T-helper 1 cell (primary cell): Measurements from ENCODE around the gene ATP6V0C.

Experiments used
- DNase-seq, 5 donors: peaks; one replicate each; pipeline ENCODE4 v3.0.0-alpha.2; 2012 to 2020

ATP6V0C gene

DNA sequence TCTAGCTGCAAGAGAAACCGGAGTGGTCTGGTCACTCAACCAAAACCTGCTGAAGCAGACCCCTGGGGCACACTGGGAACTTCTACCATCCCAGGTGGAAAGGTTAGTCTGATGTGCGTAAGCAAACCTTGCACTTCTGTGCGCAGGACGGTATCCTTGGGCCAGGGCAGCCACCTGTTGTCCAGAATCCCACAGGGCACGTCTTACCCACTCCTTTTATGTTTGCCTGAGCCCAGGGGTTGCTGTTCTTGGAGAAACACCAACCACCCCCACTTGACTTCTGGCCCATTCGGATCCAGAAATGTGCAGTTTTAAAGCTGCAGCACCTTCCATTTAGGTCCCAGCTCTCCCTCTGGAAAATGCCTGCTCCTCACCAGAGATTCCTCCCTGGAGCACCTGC, 20.1 kb upstream of the ATP6V0C start:
- no peak for DNase-seq

DNA sequence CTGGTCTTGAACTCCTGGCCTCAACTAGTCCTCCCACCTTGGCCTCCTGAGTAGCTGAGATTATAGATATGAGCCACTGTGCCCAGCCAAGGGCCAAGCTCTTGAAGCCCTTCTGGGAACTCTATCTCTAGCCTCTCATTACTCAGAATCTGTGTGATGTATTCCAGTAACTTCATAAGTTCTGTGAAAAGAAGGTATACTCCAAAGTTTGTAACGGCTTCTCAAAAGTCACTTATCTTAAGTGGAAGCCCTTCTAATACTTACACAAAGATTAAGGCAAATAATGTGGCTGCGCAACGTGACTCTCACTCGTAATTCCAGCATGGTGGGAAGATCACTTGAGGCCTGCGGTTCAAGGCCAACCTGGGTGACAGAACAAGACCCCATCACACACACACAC, 19.1 kb upstream of the ATP6V0C start:
- no peak for DNase-seq

DNA sequence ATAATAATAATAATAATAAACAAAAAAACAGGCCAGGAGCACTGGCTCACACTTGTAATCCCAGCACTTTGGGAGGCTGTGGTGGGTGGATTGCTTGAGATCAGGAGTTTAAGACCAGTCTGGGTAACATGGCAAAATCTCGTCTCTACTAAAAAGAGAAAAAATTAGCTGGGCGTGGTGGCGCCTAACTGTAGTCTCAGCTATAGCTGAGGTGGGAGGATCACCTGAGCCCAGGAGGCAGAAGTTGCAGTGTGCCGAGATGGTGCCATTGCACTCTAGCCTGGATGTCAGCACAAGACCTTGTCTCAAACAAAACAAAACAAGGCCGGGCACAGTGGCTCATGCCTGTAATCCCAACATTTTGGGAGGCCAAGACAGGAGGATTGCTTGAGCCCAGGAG, 18.7 kb upstream of the ATP6V0C start:
- DNase-seq: no peak

DNA sequence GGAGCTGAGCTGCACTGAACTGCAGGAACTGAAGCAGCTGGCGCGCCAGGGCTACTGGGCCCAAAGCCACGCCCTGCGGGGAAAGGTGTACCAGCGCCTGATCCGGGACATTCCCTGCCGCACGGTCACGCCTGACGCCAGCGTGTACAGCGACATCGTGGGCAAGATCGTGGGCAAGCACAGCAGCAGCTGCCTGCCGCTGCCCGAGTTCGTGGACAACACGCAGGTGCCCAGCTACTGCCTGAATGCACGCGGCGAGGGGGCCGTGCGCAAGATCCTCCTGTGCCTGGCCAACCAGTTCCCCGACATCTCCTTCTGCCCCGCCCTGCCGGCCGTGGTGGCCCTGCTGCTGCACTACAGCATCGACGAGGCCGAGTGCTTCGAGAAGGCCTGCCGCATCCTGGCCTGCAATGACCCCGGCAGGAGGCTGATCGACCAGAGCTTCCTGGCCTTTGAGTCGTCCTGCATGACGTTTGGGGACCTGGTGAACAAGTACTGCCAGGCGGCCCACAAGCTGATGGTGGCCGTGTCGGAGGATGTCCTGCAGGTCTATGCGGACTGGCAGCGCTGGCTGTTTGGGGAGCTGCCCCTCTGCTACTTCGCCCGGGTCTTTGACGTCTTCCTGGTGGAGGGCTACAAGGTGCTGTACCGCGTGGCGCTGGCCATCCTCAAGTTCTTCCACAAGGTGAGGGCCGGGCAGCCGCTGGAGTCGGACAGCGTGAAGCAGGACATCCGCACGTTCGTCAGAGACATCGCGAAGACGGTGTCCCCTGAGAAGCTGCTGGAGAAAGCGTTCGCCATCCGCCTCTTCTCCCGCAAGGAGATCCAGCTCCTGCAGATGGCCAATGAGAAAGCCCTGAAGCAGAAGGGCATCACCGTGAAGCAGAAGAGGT, 17.3 kb upstream of the ATP6V0C start:
- no peak for DNase-seq

DNA sequence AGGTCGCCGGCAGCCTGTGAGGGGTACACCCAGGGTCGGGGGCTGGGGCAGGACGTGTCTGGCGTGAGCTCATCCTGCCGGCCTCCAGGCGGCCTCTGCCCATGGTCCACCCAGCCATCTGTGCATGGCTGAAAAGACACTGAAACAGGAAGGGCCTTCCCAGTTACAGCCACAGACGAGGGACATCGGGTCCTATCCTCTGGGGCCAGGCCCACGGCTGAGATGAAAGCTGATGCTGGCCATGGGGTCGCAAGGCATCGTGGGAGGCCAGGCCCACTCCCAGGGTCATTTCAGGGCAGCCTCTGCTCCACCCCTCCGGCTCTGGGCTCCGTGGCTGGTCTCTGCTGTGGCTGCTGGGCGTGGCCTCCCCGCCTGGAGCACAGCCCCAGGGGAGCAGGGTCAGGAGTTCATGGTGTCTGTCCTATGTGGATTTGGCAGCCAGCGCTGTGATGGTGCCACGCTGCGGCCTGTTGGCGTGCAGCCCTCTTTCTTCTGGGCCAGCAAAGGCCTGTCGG, 16.6 kb upstream of the ATP6V0C start:
- no peak for DNase-seq

DNA sequence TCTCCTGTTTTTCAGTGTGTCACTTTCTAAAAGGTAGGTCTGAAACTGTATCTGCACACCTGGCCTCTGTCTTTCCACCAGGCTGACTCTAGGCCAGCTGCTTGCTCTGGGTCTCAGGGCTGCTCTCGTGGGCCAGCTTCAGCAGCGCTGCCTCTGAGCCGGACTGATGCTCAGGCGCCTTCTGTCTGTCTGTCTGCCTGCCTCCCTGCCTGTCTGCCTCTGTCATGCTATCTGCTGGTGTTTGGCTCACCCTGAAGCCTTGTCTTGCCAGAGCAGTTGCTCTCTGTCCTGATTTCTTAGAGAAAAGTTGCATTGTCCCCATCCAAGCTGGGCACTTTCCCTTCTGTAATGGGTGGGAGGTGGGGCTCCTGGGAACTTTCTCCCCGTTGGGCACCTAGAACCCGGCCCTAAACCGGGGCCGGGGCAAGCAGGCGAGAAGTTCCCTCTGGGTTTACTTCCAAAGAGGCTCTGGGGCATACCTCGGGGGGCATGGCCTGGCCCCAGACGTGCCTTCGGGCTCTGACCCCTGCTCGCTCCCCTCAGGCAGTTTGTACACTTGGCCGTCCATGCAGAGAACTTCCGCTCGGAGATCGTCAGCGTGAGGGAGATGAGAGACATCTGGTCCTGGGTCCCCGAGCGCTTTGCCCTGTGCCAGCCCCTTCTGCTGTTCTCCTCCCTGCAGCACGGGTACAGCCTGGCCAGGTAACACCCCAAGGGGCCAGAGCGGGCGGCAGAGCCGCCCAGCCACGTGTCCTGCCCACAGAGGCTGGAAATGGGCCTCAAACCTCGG, 15.9 kb upstream of the ATP6V0C start:
- no peak for DNase-seq

DNA sequence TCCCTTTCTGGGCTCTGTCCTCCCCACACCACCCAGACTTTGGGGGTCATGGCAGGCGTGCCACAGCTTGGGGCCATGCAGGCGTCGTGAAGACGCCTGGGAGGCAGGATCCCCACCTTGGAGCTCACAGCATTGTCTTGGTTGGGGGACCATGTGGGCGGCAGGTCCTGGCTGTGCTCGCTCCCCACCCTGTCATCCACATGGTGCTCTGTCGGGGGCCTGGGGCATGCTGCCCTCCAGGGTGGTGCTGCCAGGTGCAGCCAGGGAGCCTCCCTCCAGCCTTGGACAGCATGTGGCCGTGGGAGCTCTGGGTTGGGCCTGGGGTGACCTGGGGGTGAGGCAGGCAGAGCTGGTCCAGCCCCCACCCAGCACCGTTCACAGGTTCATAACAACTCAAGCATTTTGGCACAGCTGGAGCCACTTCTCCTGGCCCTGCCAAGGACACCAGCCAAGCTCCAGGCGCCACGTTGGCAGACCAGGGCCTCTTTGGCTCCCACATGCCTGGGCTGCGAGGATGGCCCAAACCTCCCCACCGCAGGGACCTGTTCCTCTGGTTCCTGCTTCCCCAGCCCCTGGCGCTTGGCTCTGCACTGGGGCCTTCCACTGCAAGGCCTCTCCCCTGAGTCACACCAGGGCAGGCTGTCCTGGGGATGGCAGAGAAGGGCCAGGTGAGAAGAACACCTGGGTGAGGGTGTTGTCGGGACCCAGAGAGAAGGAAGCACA, 15.1 kb upstream of the ATP6V0C start:
- DNase-seq: no peak

DNA sequence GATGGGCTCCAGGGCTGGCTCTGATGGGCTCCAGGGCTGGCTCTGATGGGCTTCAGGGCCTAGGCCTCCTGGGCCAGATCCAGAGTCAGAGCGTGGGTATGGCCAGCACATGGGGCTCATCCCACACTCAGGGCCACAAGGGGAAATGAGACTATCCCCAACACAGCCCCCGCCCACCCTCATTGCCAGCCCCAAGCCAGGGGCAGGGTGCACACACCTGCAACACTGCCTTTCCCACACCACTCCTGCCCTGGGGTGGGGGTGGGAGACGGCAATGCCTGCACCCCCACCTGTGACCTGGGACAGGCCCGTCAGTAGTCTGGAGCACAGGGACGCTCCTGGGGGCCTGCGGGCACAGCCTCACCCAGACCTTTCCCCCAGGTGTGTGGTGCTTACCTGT, 14.3 kb upstream of the ATP6V0C start:
- DNase-seq: no peak

DNA sequence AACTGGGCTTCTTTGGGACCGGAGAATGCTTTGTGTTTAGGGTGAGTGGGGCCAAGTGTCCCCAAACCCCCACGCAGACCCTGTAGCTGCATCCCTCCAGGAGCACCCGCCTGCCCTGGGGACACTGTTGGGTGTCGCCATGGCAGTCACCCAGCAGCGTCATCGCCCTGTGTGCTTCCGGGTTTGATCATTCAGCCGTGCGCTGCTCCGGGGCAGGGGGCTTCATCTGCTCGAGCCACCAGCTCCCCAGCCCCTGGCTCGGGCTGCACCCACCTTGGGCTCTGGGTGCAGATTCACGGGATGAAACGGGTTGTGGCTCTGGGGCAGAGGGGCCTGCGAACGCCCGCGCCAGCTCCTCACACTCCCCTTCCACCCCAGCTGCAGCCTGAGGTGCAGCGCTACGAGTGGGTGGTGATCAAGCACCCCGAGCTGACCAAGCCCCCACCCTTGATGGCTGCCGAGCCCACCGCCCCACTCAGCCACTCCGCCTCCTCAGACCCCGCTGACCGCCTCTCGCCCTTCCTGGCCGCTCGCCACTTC, 13.8 kb upstream of the ATP6V0C start:
- DNase-seq: no peak

DNA sequence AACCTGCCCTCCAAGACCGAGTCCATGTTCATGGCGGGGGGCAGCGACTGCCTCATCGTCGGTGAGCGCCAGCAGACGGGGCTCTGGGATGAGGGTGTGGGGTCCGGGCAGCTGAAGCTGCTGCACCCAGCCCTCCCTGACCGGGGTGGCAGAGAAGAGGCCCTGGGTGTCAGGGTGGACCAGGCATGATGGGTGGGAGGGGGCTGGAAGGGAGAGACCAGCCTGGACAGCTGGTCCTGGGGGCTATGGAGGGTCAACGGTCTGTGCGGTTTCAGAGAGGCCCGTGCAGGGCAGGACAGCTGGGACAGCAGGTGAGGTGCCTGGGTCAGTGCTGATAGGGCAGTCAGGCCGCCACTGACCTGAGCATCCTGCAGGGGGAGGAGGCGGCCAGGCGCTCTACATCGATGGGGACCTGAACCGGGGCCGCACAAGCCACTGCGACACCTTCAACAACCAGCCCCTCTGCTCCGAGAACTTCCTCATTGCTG, 13.3 kb upstream of the ATP6V0C start:
- no peak for DNase-seq

DNA sequence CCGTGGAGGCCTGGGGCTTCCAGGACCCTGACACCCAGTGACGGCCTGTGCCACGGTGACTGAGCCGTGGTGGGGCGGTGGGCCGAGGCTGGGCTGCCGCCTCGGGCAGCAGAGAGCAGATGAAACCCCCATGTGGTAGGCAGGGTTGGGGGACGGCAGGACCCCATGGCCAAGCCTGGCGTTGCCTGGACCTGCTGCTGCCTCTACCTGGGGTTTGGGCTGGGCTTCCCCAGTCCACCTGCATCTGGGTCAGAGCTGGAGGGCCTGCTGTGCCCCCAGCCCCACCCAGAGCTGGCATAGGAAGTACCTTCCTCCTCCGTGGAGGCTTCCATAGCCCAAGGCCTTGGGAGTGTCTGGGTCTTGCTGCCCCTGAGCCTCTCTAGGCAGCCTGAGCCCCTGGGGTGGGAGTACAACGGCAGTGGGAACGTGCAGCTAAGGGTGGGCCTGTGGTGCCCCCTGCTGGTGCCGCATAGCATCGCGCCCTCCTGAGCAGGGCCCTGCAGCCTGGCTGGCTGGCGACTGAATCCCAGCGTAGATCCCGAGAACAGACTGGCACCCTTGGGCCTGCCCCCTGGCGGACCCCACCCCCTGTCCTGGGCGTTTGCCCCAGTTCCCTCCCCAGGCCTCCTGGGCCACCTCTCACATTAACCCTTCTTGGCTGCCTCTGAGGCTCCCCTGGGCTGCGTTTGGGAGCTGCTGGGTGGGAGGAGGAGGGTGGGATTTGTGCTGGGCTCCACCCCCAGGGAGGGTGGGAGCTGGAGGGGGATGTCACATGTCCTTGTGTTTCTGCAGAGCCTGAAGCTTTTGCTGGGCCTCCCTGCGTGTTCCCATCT, 12.6 kb upstream of the ATP6V0C start:
- DNase-seq: peak; percentile 52 to 76 (median 71)

DNA sequence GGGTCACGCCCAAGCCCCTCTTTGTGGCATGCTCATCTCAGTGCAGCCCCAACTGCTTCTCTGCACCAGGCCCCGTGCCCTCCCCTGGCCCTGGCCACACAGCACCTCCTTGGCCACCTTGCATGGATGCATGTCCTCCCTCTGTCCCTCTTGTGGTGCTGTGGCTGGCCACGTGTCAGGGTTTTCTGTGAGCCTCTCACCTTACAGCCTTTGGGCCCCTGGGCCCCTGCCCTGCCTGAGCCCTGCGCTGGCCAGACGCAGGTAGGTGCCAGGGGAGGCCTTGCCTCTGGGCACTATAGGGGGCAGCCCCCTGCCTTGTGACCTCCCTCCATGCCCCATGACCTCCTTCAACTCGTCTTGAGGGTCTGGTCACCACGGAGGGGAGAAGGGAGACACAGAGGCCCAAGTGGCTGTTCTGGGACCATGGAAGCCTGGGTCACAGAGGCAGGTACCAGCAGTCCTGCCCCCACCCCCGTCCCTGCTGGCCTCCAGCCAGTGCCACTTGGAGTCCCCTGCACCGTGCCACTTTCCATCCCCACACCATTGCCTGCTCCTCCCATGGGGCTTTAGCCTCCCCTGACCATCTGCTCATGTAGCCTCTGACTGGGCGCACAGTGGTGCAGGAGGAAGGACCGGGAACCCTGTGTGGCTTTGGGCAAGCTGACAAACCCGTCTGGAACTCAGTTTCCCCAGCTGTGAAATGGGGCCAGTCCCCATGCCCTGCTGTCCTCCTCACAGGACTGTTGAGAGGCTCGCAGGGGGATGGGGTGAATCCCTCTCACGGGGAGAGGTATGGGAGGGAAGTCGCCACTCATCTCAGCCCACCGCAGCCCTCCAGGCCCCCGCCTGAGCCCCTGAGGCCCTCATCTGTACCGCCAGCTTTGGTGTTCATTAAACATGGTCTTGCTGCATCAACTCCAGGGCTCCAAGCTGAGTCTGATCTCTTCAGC, 11.5 kb upstream of the ATP6V0C start:
- DNase-seq: no peak

DNA sequence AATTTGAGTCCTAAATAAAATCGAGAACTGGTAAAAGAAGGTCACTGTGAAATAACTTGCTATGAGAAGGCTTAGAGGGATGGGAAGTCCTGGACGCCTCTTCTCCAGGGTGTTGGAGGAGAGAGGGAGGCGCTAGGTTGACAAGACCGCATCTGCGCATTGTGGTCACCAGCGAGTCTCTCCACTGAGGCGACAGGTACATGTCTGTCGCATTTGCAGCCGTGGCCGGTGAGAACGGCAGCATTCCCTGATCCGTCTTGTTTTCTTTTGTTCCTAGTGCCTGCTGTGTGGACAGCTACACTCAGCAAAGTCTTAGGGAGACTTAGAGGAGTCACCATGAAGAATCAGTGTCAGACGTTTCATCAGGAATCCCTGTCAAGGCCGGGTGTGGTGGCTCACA, 8.1 kb upstream of the ATP6V0C start:
- no peak for DNase-seq

DNA sequence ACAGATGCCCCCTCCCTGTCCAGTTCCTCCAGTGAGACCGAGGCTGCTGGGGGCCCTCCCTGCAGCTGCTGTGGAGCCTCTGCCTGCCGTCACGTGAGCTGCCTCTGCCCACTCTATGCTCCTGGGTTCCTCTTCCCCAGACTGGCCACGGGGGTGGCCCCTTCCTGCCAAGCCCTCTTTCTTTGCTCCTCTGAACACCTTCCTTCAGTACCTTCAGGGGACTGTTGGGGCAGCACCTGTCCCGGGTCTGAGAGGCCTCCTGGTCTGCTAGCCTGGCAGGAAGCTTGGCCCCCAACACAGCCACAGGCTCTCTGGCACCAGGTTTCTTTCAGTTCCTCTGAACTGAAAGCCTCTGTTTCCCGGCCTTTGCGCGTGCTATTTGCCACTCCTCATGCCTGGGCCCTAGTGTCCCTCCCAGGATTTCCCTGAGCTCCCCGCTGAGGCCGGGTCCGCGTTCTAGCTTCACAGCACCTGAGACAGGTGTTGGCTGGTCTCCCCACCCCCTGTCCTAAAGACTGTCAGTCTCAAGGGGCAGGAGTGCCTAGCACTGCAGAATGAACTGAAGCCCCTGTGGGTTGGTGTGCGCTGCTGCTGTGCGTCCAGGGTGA, 6.6 kb upstream of the ATP6V0C start:
- no peak for DNase-seq

DNA sequence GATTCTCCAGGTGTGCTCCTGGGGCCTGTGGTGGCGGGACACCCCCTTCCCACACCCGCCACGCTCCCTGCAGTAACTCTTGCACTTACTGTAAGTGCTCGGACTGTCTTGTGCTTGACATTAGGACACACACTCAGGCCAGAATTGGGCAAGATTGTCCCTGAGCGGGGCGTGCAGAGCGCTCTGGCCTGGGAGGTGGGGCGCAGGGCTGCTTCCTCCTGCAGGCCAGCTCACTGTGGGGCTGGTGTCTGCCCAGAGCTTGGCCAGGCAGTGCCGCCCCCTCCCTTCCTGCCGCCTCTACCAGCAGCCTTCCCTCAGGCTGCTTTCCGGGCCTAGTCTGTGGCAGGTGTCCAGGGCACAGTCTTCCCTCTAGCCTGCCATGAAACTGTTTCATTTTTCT, 6.1 kb upstream of the ATP6V0C start:
- DNase-seq: no peak

DNA sequence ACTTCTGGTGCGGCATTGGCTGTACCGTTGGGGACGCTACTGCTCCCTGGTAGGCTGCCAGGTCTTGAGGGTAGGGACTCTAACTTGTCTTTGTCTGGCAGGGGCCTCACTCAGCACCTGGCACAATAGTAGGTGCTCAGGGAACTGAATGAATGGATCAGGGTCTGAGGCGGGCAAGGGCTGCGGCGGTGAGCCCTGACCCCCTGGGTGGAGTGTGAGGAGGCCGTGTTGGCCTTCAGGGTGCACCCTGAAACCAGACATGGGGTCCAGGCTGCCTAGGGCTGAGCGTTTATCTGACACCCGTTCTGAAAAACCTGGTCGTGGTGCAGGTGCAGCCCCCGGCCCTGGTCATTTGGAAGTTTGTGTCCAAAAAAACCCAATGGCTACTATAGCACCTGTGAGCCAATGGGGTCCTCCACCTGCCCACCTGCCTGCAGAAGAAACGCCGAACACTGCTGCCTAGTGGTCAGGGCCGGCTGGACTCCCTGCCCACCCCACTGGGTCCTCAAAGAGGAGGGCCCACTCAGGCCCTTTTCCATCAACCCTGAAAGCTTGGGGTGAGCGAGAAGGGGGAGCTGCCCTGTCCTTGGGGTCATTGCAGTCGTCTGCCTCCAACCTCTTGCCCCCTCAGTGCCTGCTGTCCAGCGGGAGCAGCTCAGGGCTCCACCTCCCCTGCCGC, 4.9 kb upstream of the ATP6V0C start:
- no peak for DNase-seq

DNA sequence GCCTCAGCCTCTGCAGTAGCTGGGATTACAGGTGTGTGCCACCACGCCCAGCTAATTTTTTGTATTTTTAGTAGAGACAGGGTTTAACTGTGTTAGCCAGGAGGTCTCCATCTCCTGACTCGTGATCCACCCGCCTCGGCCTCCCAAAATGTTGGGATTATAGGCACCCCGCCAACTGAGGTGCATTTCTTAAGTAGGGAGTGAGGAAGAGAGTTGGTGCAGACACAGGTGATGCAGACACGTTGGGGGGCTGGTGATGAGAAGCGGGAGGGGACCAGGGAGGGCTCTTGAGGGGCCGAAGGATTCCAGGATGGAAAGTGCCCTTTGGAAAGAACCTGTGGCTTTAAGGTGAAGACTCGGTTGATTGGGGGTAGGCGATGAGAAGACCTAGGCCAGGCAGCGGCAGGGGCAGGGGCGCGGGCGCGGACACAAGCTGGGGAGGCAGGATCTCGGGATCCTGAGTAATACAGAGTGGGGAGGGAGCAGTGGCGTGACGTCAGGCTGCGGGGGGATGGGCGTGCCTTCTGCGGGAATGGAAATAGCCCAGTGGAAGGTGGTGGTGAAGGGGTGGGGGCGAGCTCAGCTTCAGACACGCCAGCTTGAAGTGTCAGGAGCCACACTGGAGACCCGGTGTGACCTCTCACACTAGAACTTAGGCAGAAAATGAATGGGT, 2.5 kb upstream of the ATP6V0C start:
- no peak for DNase-seq

DNA sequence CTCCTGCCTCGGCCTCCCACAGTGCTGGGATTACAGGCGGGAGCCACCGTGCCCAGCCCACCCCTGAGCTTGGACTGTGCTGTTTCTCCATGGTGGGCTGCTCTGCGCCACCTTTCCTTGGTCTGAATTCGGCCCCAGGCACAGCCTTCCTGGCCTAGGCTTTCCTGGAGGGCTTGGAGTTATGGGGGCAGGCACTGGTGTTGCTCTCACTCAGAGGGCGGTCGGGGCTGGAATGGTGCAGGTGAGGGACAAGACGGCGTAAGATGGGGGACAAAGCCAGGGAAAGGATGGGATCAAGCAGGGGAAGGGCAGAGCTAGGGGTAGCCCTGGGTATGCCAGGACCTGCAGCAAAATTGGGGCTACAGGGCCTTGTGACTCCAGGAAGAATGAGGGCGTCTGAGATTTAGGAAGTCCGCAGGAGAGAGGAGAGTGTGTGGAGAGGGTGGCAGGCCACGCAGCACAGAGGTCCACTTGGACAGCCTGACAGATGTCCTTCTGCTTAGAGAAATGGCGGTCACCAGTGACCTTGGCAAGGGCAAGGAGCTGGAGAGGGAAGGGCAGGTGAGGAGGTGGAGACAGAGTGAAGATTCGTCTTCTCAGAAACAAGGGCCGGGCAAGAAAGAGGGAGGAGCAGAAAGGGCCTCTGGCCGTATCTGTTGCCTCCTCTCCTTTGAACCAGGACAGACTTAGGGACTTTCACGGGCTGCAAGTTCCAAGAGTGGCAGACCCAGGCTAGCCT, 1.6 kb upstream of the ATP6V0C start:
- DNase-seq: no peak
